TTC549 (cell line): ENCODE data around the gene CACNA1B.
"Not testable (repeated sequence)": the region's sequence is repeated elsewhere in the genome, so short reads cannot be mapped to it uniquely, and the experiment has no call there.

Experiments
- FAIRE-seq: peaks from 2 replicates; lab custom pipeline; 2012; peaks lifted over from hg19 to GRCh38; lab: Jason Lieb, UNC

Gene CACNA1B

GRCh38 chr9:137889966-137890365 lies 12.4 kb downstream of the CACNA1B start:
- FAIRE-seq = not testable (repeated sequence)

- FAIRE-seq = not testable (repeated sequence)
These were observed 13.4 kb downstream of the CACNA1B start for GRCh38 chr9:137890768-137891587.

GRCh38 chr9:137891588-137892423 lies 14.2 kb downstream of the CACNA1B start:
- FAIRE-seq = no peak

GRCh38 chr9:137892424-137893191 lies 15.0 kb downstream of the CACNA1B start:
- FAIRE-seq = no peak

GRCh38 chr9:137893670-137894069 lies 16.1 kb downstream of the CACNA1B start:
- no peak for FAIRE-seq

GRCh38 chr9:137899551-137900360 lies 22.2 kb downstream of the CACNA1B start:
- FAIRE-seq = no peak

GRCh38 chr9:137900584-137901310 lies 23.2 kb downstream of the CACNA1B start:
- FAIRE-seq = no peak

- FAIRE-seq = no peak
These were observed 25.1 kb downstream of the CACNA1B start for GRCh38 chr9:137902646-137903045.

GRCh38 chr9:137905740-137906139 lies 28.2 kb downstream of the CACNA1B start:
- FAIRE-seq = no peak

- no peak for FAIRE-seq
These were observed 30.2 kb downstream of the CACNA1B start for GRCh38 chr9:137907776-137908175.

GRCh38 chr9:137912671-137913070 lies 35.1 kb downstream of the CACNA1B start:
- no peak for FAIRE-seq

- FAIRE-seq = no peak
These were observed 35.5 kb downstream of the CACNA1B start for GRCh38 chr9:137913132-137913531.

GRCh38 chr9:137913771-137914767 lies 36.5 kb downstream of the CACNA1B start:
- FAIRE-seq = no peak

- no peak for FAIRE-seq
These were observed 39.0 kb downstream of the CACNA1B start for GRCh38 chr9:137916540-137916939.

GRCh38 chr9:137917116-137917515 lies 39.5 kb downstream of the CACNA1B start:
- no peak for FAIRE-seq

- no peak for FAIRE-seq
These were observed 40.2 kb downstream of the CACNA1B start for GRCh38 chr9:137917795-137918194.

- no peak for FAIRE-seq
These were observed 40.9 kb downstream of the CACNA1B start for GRCh38 chr9:137918331-137919094.

GRCh38 chr9:137919095-137919465 lies 41.5 kb downstream of the CACNA1B start:
- FAIRE-seq = no peak

- FAIRE-seq = no peak
These were observed 42.1 kb downstream of the CACNA1B start for GRCh38 chr9:137919649-137920141.
